ENCODE data around the gene DNAH7.

GRCh38 chr2:196075196-196075595, 6.6 kb upstream of the DNAH7 start:
- TF ChIP-seq POLR2A (IDR thresholded peaks at IDR 0.05), result no peak
- TF ChIP-seq, protein P1, sequence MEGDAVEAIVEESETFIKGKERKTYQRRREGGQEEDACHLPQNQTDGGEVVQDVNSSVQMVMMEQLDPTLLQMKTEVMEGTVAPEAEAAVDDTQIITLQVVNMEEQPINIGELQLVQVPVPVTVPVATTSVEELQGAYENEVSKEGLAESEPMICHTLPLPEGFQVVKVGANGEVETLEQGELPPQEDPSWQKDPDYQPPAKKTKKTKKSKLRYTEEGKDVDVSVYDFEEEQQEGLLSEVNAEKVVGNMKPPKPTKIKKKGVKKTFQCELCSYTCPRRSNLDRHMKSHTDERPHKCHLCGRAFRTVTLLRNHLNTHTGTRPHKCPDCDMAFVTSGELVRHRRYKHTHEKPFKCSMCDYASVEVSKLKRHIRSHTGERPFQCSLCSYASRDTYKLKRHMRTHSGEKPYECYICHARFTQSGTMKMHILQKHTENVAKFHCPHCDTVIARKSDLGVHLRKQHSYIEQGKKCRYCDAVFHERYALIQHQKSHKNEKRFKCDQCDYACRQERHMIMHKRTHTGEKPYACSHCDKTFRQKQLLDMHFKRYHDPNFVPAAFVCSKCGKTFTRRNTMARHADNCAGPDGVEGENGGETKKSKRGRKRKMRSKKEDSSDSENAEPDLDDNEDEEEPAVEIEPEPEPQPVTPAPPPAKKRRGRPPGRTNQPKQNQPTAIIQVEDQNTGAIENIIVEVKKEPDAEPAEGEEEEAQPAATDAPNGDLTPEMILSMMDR (IDR thresholded peaks at IDR 0.05), result no peak
